Smooth muscle cell of the coronary artery (primary cell): Measurements from ENCODE around the gene BAIAP2. TPM values are rescaled to one million over a fixed set of nuclear protein-coding genes. Genes with fewer than 3 reads are reported as not detected.

Source experiments
- total RNA-seq: library from RNA; depleted of rRNA; stranded (reverse); fragments of >200 nt; gene quantifications from 2 replicates; pipeline ENCODE4 v1.2.3, GENCODE V29; 2014; ENCODE audit warnings: low replicate concordance

BAIAP2 gene
- 4.5 and 14.0 TPM in 2 replicates for total RNA-seq

GRCh38 chr17:81034779-81035520 is at the start of gene BAIAP2:
Gene BAIAP2 (plus strand): TSS chr17:81035151. CDS start chr17:81035255, 104 bp downstream.

GRCh38 chr17:80991645-80992076 is 43.3 kb upstream of the BAIAP2 start, which contains the start of gene CHMP6:
Gene CHMP6 (plus strand): TSS chr17:80991841. CDS start chr17:80991919, 78 bp downstream.

GRCh38 chr17:81165246-81166032 is 130.5 kb downstream of the BAIAP2 start, which contains the start of gene PVALEF:
Gene PVALEF (plus strand): TSS chr17:81165507. CDS start chr17:81181227, 15,720 bp downstream.

GRCh38 chr17:81166033-81166492 is 131.1 kb downstream of the BAIAP2 start, which contains the start of gene AATK:
Gene AATK (minus strand): TSS chr17:81166221. CDS start chr17:81165992, 229 bp downstream.

Other genes starting within 250 kb of the BAIAP2 start
- gene CHMP6, start 43.3 kb upstream of the BAIAP2 start, total RNA-seq = 11.9 and 13.2 TPM in 2 replicates
- not detected in 2 replicates for gene PVALEF, start 130.4 kb downstream of the BAIAP2 start, total RNA-seq
- under 0.01 and 0.15 TPM in 2 replicates for gene AATK, start 131.1 kb downstream of the BAIAP2 start, total RNA-seq
- 10.6 and 12.3 TPM in 2 replicates for gene CEP131, start 187.8 kb downstream of the BAIAP2 start, total RNA-seq
- 5.3 and 8.9 TPM in 2 replicates for gene TEPSIN, start 203.9 kb downstream of the BAIAP2 start, total RNA-seq
- gene NDUFAF8, start 204.2 kb downstream of the BAIAP2 start, total RNA-seq = 45.4 and 98.8 TPM in 2 replicates